ENCODE measurements around the gene HHLA2.
"Not testable (repeated sequence)": the region's sequence is repeated elsewhere in the genome, so short reads cannot be mapped to it uniquely, and the experiment has no call there.

Gene HHLA2

GRCh38 chr3:108281670-108282069 is 14.7 kb upstream of the HHLA2 start:
- Histone ChIP-seq H3K9me3 (ENCODE audit: control insufficient read depth in 1 of 2, low read length in 2 of 2) (peaks cover 8 to 23% of the 10 kb centered on the region in 2 donors), H3K4me1 (ENCODE audit: control insufficient read depth in 1 of 2, insufficient read depth in 2 of 2, low read length in 2 of 2) (no peaks in the 10 kb centered on the region), H3K36me3 (ENCODE audit: control insufficient read depth in 1 of 2, insufficient read depth in 2 of 2, low read length in 2 of 2) (no peaks in the 10 kb centered on the region), H3K4me3 (ENCODE audit: low read depth in 1 of 2, low read length in 2 of 2) (no peak overlapping the region), H3K27ac (ENCODE audit: low read depth, low read length) (no peak overlapping the region), H3K27me3 (ENCODE audit: control insufficient read depth in 1 of 2, insufficient read depth in 2 of 2, low read length in 2 of 2) (no peaks in the 10 kb centered on the region), H3K9ac (ENCODE audit: low read depth in 1 of 2, low read length in 2 of 2) (no peak overlapping the region)

DNA sequence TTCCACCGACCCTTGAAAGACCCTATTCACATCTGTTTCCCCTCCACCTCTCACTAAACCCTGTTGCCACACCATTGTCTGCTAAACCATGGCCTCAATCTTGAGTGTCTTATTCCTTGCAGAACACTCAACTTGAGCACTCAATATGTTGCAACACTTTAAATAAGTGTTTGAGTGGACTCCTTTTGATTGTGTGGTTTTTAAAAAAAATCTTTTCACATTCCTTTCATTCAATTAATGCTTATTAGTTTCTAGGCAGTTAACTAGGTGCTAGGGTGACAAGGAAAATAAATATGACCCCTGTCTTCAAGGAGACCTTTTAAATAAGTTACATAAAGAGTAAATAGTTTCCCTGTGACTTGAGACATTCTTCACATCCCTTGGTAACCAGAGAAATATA is 13.3 kb upstream of the HHLA2 start:
- Histone ChIP-seq H3K27me3 (ENCODE audit: control insufficient read depth in 1 of 2, insufficient read depth in 2 of 2, low read length in 2 of 2) (no peaks in the 10 kb centered on the region), H3K36me3 (ENCODE audit: control insufficient read depth in 1 of 2, insufficient read depth in 2 of 2, low read length in 2 of 2) (no peaks in the 10 kb centered on the region), H3K4me1 (ENCODE audit: control insufficient read depth in 1 of 2, insufficient read depth in 2 of 2, low read length in 2 of 2) (no peaks in the 10 kb centered on the region), H3K9ac (ENCODE audit: low read depth in 1 of 2, low read length in 2 of 2) (no peak overlapping the region), H3K9me3 (ENCODE audit: control insufficient read depth in 1 of 2, low read length in 2 of 2) (peaks cover 8 to 20% of the 10 kb centered on the region in 2 donors), H3K27ac (ENCODE audit: low read depth, low read length) (no peak overlapping the region), H3K4me3 (ENCODE audit: low read depth in 1 of 2, low read length in 2 of 2) (no peak overlapping the region)

GRCh38 chr3:108283989-108284388 is 12.4 kb upstream of the HHLA2 start:
- no peak overlapping the region for H3K9ac ChIP-seq (ENCODE audit: low read depth in 1 of 2, low read length in 2 of 2)
- H3K4me3 ChIP-seq (ENCODE audit: low read depth in 1 of 2, low read length in 2 of 2), result no peak overlapping the region
- no peaks in the 10 kb centered on the region for H3K36me3 ChIP-seq (ENCODE audit: control insufficient read depth in 1 of 2, insufficient read depth in 2 of 2, low read length in 2 of 2)
- no peak overlapping the region for H3K27ac ChIP-seq (ENCODE audit: low read depth, low read length)
- peaks cover 4 to 14% of the 10 kb centered on the region in 2 donors for H3K9me3 ChIP-seq (ENCODE audit: control insufficient read depth in 1 of 2, low read length in 2 of 2)
- no peaks in the 10 kb centered on the region for H3K4me1 ChIP-seq (ENCODE audit: control insufficient read depth in 1 of 2, insufficient read depth in 2 of 2, low read length in 2 of 2)
- no peaks in the 10 kb centered on the region for H3K27me3 ChIP-seq (ENCODE audit: control insufficient read depth in 1 of 2, insufficient read depth in 2 of 2, low read length in 2 of 2)

DNA sequence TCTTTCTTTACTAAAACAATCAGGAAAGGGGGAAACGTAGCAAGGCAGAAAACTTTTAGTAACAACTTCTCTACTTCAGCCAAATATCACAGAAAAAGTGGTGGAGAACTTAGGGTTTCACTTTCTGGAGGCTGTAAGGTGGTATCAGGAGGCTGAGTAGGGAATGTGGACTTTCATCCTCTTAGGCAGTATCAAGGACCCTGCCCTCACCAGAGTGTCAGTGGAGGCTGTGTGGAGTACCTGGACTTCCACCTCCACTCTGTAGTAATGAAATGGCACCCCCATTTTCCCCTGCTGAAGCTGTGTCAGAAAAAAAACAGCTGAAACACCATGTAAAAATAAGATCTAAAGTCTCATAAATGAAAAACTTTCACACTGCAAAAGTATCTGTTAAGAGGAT is 11.2 kb upstream of the HHLA2 start:
- Histone ChIP-seq H3K4me3 (ENCODE audit: low read depth in 1 of 2, low read length in 2 of 2) (no peak overlapping the region), H3K27me3 (ENCODE audit: control insufficient read depth in 1 of 2, insufficient read depth in 2 of 2, low read length in 2 of 2) (no peaks in the 10 kb centered on the region)

GRCh38 chr3:108287146-108287545 is 9.2 kb upstream of the HHLA2 start:
- Histone ChIP-seq H3K9ac (ENCODE audit: low read depth in 1 of 2, low read length in 2 of 2) (no peak overlapping the region), H3K4me1 (ENCODE audit: control insufficient read depth in 1 of 2, insufficient read depth in 2 of 2, low read length in 2 of 2) (no peaks in the 10 kb centered on the region), H3K36me3 (ENCODE audit: control insufficient read depth in 1 of 2, insufficient read depth in 2 of 2, low read length in 2 of 2) (no peaks in the 10 kb centered on the region), H3K27me3 (ENCODE audit: control insufficient read depth in 1 of 2, insufficient read depth in 2 of 2, low read length in 2 of 2) (no peaks in the 10 kb centered on the region), H3K9me3 (ENCODE audit: control insufficient read depth in 1 of 2, low read length in 2 of 2) (no peaks in the 10 kb centered on the region), H3K4me3 (ENCODE audit: low read depth in 1 of 2, low read length in 2 of 2) (no peak overlapping the region), H3K27ac (ENCODE audit: low read depth, low read length) (no peak overlapping the region)

More for the DNA sequence above, 11.2 kb upstream of the HHLA2 start:
- Histone ChIP-seq H3K4me1 (ENCODE audit: control insufficient read depth in 1 of 2, insufficient read depth in 2 of 2, low read length in 2 of 2) (no peaks in the 10 kb centered on the region), H3K36me3 (ENCODE audit: control insufficient read depth in 1 of 2, insufficient read depth in 2 of 2, low read length in 2 of 2) (no peaks in the 10 kb centered on the region), H3K9ac (ENCODE audit: low read depth in 1 of 2, low read length in 2 of 2) (no peak overlapping the region), H3K27ac (ENCODE audit: low read depth, low read length) (no peak overlapping the region), H3K9me3 (ENCODE audit: control insufficient read depth in 1 of 2, low read length in 2 of 2) (peaks cover 0 to 4% of the 10 kb centered on the region in 2 donors)

DNA sequence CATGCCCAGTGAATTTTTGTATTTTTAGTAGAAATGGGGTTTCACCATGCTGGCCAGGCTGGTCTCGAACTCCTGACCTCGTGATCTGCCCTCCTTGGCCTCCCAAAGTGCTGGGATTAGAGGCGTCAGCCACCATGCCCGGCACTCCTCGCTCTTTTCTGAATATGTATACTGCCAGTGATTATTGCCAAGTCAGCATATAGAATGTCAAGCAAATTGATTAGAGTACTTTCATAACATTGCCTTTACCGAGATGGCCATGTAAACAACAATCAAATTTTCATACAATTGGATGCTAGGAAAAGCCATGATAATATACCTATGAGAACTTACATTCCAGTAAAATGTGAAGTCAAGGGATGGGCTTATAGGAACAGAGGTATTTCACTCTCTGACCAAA is 8.2 kb upstream of the HHLA2 start:
- H3K4me1 ChIP-seq (ENCODE audit: control insufficient read depth in 1 of 2, insufficient read depth in 2 of 2, low read length in 2 of 2); H3K9me3 ChIP-seq (ENCODE audit: control insufficient read depth in 1 of 2, low read length in 2 of 2); H3K36me3 ChIP-seq (ENCODE audit: control insufficient read depth in 1 of 2, insufficient read depth in 2 of 2, low read length in 2 of 2); H3K27ac ChIP-seq (ENCODE audit: low read depth, low read length); H3K9ac ChIP-seq (ENCODE audit: low read depth in 1 of 2, low read length in 2 of 2); H3K4me3 ChIP-seq (ENCODE audit: low read depth in 1 of 2, low read length in 2 of 2); H3K27me3 ChIP-seq (ENCODE audit: control insufficient read depth in 1 of 2, insufficient read depth in 2 of 2, low read length in 2 of 2): not testable (repeated sequence)

GRCh38 chr3:108289159-108289558 is 7.2 kb upstream of the HHLA2 start:
- H3K27ac ChIP-seq (ENCODE audit: low read depth, low read length), result no peak overlapping the region
- H3K9me3 ChIP-seq (ENCODE audit: control insufficient read depth in 1 of 2, low read length in 2 of 2), result no peaks in the 10 kb centered on the region
- H3K9ac ChIP-seq (ENCODE audit: low read depth in 1 of 2, low read length in 2 of 2), result no peak overlapping the region
- H3K4me1 ChIP-seq (ENCODE audit: control insufficient read depth in 1 of 2, insufficient read depth in 2 of 2, low read length in 2 of 2), result no peaks in the 10 kb centered on the region
- H3K4me3 ChIP-seq (ENCODE audit: low read depth in 1 of 2, low read length in 2 of 2), result no peak overlapping the region
- no peaks in the 10 kb centered on the region for H3K27me3 ChIP-seq (ENCODE audit: control insufficient read depth in 1 of 2, insufficient read depth in 2 of 2, low read length in 2 of 2)
- no peaks in the 10 kb centered on the region for H3K36me3 ChIP-seq (ENCODE audit: control insufficient read depth in 1 of 2, insufficient read depth in 2 of 2, low read length in 2 of 2)

DNA sequence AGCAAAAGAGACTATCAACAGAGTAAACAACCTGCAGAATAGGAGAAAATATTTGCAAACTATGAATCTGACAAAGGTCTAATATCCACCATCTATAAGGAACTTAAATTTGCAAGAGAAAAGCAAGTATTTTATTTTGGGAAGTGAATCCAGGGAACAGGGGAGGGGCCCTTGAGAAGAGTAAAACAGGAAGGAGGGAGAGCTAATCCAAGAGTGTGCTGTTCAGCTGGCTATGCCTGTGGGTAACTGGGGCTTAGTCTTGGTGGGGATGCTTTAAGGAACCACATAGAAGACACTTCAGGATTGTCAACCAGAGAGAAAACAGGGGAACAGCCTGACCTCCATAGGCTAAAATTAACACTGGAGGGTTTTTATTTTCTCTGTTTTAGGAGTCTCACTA is 3.9 kb upstream of the HHLA2 start:
- no peak overlapping the region for H3K27ac ChIP-seq (ENCODE audit: low read depth, low read length)

DNA sequence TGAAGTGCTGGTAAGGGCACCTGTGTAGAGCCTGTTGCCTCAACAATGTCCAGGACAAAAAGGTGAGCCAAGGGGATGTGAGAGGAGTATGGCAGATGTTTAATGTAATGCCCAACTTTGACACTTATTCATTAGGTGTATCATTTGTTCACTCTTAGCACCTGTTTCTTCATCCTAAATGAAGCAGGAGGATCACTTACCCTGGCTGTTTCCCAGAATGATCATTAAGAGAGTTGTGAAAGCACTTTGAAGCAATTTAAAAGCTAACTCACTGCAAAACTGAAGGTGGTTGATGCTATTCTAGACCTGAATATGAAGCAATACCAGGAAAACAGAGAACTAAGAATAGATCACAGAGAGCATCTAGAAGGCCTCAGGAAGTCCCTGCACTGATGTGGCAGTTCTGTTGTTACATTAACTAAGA is 3.4 kb upstream of the HHLA2 start:
- no peak overlapping the region for H3K9ac ChIP-seq (ENCODE audit: low read depth in 1 of 2, low read length in 2 of 2)
- H3K27me3 ChIP-seq (ENCODE audit: control insufficient read depth in 1 of 2, insufficient read depth in 2 of 2, low read length in 2 of 2), result no peaks in the 10 kb centered on the region
- no peaks in the 10 kb centered on the region for H3K9me3 ChIP-seq (ENCODE audit: control insufficient read depth in 1 of 2, low read length in 2 of 2)
- no peaks in the 10 kb centered on the region for H3K36me3 ChIP-seq (ENCODE audit: control insufficient read depth in 1 of 2, insufficient read depth in 2 of 2, low read length in 2 of 2)
- H3K4me3 ChIP-seq (ENCODE audit: low read depth in 1 of 2, low read length in 2 of 2), result no peak overlapping the region
- peaks cover 7 to 12% of the 10 kb centered on the region in 2 donors for H3K4me1 ChIP-seq (ENCODE audit: control insufficient read depth in 1 of 2, insufficient read depth in 2 of 2, low read length in 2 of 2)
- no peak overlapping the region for H3K27ac ChIP-seq (ENCODE audit: low read depth, low read length)

More for the DNA sequence above, 3.9 kb upstream of the HHLA2 start:
- peaks cover 7 to 8% of the 10 kb centered on the region in 2 donors for H3K4me1 ChIP-seq (ENCODE audit: control insufficient read depth in 1 of 2, insufficient read depth in 2 of 2, low read length in 2 of 2)
- H3K27me3 ChIP-seq (ENCODE audit: control insufficient read depth in 1 of 2, insufficient read depth in 2 of 2, low read length in 2 of 2), result no peaks in the 10 kb centered on the region
- no peak overlapping the region for H3K9ac ChIP-seq (ENCODE audit: low read depth in 1 of 2, low read length in 2 of 2)
- no peaks in the 10 kb centered on the region for H3K9me3 ChIP-seq (ENCODE audit: control insufficient read depth in 1 of 2, low read length in 2 of 2)
- no peaks in the 10 kb centered on the region for H3K36me3 ChIP-seq (ENCODE audit: control insufficient read depth in 1 of 2, insufficient read depth in 2 of 2, low read length in 2 of 2)
- H3K4me3 ChIP-seq (ENCODE audit: low read depth in 1 of 2, low read length in 2 of 2), result no peak overlapping the region

DNA sequence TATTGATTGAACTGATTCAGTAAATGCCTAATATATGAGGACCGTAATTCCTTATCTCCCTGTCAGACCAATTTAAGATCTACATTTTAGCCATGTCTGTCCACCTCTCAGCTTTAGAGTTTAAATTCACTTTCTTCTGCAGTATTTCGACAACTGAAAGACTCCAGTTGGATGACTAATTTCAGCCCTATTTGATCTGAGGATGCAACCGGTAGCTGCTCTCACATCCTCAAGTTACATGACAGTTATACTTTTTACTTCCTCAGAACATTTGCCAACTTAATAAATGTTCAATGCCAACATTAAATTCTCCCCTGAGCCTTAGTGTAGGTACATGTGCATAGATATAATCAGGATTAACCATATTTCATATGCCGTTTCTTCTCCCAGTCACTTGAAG is 2.5 kb upstream of the HHLA2 start:
- Histone ChIP-seq H3K4me3 (ENCODE audit: low read depth in 1 of 2, low read length in 2 of 2) (no peak overlapping the region), H3K36me3 (ENCODE audit: control insufficient read depth in 1 of 2, insufficient read depth in 2 of 2, low read length in 2 of 2) (no peaks in the 10 kb centered on the region), H3K9ac (ENCODE audit: low read depth in 1 of 2, low read length in 2 of 2) (no peak overlapping the region), H3K27ac (ENCODE audit: low read depth, low read length) (no peak overlapping the region), H3K4me1 (ENCODE audit: control insufficient read depth in 1 of 2, insufficient read depth in 2 of 2, low read length in 2 of 2) (peaks cover 12 to 13% of the 10 kb centered on the region in 2 donors), H3K9me3 (ENCODE audit: control insufficient read depth in 1 of 2, low read length in 2 of 2) (no peaks in the 10 kb centered on the region), H3K27me3 (ENCODE audit: control insufficient read depth in 1 of 2, insufficient read depth in 2 of 2, low read length in 2 of 2) (no peaks in the 10 kb centered on the region)
